HG03108 (cell line): ENCODE data around the gene WFS1.

Source experiments
- ATAC-seq: cut with Tn5 transposase; IDR thresholded peaks from one replicate; pipeline ENCODE4 v1.9.1; 2021; ENCODE audit warnings: moderate library complexity; ENCODE audit not compliant: unreplicated experiment

The WFS1 gene, protein sequence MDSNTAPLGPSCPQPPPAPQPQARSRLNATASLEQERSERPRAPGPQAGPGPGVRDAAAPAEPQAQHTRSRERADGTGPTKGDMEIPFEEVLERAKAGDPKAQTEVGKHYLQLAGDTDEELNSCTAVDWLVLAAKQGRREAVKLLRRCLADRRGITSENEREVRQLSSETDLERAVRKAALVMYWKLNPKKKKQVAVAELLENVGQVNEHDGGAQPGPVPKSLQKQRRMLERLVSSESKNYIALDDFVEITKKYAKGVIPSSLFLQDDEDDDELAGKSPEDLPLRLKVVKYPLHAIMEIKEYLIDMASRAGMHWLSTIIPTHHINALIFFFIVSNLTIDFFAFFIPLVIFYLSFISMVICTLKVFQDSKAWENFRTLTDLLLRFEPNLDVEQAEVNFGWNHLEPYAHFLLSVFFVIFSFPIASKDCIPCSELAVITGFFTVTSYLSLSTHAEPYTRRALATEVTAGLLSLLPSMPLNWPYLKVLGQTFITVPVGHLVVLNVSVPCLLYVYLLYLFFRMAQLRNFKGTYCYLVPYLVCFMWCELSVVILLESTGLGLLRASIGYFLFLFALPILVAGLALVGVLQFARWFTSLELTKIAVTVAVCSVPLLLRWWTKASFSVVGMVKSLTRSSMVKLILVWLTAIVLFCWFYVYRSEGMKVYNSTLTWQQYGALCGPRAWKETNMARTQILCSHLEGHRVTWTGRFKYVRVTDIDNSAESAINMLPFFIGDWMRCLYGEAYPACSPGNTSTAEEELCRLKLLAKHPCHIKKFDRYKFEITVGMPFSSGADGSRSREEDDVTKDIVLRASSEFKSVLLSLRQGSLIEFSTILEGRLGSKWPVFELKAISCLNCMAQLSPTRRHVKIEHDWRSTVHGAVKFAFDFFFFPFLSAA

GRCh38 chr4:6269616-6270511 is at the start of gene WFS1:
WFS1 (plus strand) TSS chr4:6269850; CDS start chr4:6277456, 7,606 bp downstream.
- peak; percentile 100 for ATAC-seq

DNA sequence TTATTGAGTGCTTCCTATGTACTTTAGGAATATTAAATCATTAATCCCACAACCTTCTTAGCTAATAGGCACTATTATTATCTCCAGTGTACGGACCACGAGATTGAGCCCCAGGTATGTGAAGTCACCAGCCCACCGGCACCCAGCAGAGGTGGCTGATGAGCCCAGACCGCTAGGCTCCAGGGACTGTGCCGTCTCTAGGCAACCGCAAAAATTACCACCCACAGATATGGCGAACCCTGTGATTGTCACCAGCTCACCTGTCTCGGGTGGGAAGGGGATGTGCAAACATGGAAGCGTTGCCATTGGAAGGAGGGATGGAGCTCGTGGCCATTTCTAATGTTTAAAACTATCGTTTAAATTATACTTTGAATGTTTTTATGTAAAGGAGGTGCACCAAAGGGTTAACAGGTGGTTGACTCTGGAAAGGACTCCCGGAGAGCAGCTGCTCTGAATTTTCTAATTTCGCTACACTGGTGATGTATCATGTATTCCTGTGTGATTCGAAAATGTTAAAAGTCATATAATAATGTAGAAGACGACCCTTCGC is 48.3 kb upstream of the WFS1 start:
- ATAC-seq = no peak

DNA sequence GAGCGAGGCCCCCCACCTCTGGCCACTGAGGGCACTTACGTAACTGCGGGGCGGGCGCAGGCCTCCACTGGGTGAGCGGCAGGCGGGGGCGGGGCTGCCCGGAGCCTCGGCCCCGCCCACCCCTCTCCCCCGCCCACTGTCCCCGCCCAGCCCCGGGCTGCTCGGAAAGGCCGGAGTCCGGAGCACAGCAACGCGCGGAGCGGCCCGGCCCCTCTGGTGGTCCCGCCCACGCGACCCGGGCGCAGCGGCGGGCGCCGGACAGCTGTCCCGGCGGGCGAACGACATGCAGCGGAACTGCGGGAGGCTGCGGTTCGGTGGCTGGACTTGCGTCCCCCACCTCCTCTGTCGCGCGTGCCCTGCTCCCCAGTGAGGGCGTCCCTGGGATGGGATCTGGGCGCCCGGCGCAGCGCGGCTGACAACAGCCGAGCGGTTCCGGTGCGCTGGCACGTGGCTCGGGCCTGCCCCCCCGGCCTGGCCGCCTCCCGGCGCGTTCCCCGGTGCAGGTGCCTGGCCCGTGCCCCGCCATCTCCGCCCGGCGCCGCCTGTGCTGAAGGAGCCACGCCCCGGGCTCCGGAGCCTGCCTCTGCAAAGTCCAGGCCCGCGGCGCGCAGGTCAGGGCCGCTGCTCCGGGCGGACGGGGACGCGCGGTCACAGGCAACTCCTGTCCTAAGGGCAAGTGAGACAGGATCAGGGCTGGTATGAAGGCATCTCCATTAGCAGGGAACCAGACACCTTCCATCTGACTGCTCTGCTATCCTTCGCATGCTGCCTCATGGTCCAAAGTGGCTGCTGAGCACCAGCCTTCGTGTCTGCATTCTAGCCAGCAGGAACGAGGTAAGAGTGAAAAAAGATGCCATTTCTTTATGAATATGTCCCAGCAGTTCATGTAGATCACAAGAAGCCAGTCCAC is 47.5 kb upstream of the WFS1 start:
- no peak for ATAC-seq

DNA sequence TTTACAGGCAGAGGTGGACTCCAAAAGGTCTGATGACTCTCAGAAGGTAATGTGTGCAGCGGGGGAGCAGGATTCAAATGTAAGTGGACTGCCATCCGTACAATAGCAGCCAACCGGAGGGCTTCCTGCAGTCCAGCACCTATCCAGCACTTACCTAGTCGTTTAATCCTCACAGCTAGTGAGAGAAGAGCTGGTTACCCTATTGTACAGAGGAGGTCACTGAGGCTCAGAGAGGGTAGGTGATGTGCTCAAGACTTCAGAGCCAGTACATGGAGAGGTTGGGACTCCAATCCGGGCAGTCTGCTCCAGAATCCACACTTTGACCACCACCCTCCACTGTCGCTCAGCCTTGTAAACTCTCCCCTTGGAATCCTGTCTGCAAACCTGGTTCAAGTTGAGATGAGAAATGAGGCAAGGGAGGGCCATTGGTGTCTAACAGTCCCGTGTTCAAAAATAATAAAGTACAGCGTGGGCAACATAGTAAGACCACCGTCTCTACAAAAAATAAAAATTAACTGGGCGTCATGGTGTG is 46.8 kb upstream of the WFS1 start:
- no peak for ATAC-seq

DNA sequence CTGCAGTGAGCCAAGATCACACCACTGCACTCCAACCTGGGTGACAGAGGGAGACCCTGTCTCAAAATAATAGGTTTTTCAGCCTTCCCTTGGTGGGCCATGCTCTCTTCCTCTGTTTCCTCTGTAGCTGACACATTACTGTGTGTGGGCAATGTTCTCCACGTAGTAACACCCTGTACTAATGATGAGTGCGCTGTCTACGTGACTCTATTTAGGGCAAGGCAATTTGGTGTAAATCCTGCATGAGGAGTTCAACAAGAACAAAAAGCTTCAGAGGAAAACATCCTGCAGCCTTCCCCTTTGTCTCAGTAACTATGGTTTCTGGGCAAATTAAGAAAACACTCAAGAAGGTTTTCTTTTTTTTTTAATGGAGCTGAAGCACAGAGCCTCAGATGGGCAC is 44.9 kb upstream of the WFS1 start:
- no peak for ATAC-seq

- ATAC-seq = no peak
Measured at GRCh38 chr4:6225469-6225868, 44.2 kb upstream of the WFS1 start.

- ATAC-seq = no peak
Measured at GRCh38 chr4:6226506-6226905, 43.1 kb upstream of the WFS1 start.

GRCh38 chr4:6227412-6228157 is 42.1 kb upstream of the WFS1 start:
- no peak for ATAC-seq

- no peak for ATAC-seq
Measured at GRCh38 chr4:6228158-6229067, 41.2 kb upstream of the WFS1 start.

DNA sequence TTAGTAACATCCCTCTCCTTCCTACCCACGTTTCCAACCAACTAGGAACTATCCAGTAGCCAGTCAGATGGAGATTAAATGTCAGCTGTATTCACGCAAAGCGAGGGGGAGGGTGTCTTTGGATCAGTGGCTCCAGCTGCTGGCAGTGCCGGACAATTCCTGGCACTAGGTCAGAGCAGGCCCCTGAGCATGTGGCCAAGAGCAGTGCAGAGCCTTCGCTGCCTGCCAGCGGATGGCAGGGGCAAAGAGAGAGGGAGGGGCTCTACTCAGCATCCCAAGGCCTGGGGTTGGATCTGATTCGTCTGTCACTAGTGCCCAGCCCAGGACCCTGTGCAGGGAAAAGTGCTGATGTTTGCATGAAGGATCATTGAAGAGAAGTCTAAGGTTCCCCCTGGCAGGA is 40.6 kb upstream of the WFS1 start:
- no peak for ATAC-seq

DNA sequence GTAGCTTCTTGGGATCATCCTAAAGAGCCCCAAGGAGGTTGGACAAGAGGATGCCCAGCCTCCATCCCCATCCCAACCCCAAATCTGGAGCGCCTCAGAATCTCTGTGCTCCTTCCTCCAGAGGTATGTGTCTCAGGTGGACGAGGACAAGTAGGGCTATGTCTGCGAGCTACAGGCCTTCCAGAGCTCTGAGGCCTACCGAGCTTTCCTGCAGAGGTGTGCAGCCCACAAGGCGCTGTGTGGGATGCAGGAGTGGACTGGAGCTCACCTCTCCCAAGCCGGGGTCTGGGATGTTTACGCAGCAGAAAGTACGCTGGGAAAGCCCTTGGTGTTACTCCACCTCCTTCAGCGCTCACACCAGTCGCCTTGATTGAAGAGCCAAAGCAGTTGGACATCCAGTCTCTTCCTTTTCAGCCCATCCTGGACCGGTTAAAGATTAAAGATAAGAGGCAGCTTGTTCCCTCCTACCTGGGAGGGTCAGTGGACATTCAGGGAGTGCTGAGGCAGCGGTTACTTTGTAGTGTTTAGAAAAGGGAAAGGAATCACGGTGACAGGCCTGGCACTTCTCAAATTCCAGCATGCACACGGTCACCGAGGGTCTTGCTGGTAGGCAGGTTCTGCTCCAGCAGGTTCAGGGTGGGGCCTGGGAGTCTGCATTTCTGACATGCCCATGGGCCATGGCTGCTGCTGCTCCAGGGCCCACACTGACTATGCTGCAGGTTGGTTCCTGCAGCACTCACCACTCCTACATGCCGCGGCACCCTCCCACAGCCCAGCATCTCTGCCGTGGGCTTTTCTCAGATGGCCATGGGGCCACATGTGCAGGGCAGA is 39.8 kb upstream of the WFS1 start:
- no peak for ATAC-seq

DNA sequence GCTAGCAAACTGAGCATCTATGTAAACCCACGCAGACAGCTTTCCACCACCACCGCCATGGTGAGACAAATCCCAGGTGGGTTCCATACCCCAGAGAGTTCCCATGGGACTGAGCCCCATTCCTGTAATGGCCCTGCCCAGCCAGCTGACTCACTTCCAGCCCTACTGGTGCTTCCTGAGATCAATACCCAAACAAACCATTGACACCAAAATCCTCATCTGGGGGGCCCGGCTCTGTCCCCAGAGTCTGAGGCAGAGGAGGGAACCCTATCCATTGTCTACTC is 39.2 kb upstream of the WFS1 start:
- no peak for ATAC-seq

GRCh38 chr4:6230827-6231662 is 38.6 kb upstream of the WFS1 start:
- no peak for ATAC-seq

GRCh38 chr4:6231663-6232165 is 37.9 kb upstream of the WFS1 start:
- ATAC-seq = no peak

DNA sequence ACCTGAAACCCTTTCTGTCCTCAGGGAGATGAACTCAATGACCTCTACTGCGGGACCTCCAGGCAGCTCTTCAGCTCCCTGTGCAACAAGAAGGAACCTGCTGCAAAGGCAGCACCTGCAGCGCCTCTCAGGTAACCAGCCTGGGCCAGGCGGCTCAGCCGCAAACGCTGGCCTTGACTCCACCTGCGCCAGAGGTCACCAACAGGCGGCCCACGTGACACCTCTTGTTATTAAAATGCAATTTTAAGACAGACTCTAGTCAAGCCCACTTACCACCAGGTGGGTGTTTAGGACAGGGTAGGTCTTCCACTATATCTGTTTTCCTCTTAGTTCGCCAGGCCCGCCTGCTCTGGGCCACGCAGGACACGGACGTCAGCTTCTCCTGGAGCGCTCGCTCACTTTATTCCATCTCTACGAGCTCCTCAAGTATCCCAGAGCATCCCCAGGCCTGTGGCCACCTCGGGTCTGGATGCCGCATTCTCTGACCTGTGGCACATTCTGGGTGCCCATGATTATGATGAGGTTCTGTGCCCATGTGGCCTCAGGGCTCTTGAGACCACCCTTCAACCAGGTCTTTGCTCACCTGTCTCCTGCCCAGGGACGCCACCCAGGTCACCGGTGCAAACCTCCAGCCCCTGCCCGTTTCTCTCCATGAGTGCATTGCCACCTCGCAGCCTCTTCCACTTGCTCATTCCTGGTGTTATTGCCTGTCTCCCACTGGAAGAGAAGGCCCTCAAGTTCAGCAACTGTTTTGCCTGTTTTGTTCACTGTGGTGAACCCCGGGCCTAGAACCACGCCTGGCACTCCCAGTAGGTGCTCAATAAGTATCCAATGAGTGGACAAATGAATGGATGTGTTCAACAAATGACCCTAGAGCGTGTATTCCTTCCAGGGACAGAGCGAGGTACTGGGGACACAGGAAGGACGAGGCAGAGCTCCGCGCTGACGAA is 36.5 kb upstream of the WFS1 start:
- ATAC-seq = no peak
